HG02973 (cell line): ENCODE data around the gene SPRED3.

Experiments used
- ATAC-seq: cut with Tn5 transposase; IDR thresholded peaks from one replicate; pipeline ENCODE4 v1.9.1; 2021; ENCODE audit warnings: moderate library complexity; ENCODE audit not compliant: unreplicated experiment

The SPRED3 gene

GRCh38 chr19:38443458-38443999 is 55.0 kb downstream of the SPRED3 start:
- ATAC-seq = no peak

DNA sequence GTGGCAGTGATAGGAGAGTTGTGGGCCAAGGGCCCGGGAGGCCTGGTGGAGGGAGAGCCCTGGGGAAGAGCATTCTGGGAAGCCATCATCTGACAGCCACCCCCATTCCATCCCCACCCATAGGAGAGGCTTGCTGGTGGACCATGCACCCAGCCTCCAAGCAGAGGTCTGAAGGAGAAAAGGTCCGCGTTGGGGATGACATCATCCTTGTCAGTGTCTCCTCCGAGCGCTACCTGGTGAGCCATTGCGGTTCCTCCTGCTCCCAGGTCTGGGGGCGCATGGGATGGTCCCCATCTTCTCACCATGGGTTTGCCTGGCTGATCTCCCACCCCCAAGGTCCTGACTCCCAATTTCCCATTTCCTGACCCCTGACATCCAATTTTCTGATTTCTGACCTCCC is 55.5 kb downstream of the SPRED3 start:
- ATAC-seq = no peak

GRCh38 chr19:38445362-38445761 is 56.9 kb downstream of the SPRED3 start:
- no peak for ATAC-seq

GRCh38 chr19:38448225-38448624 is 59.7 kb downstream of the SPRED3 start:
- ATAC-seq = no peak
